ENCODE data around the gene CDK15. TPM values are rescaled to one million over a fixed set of nuclear protein-coding genes. Genes with fewer than 3 reads are reported as not detected.

The CDK15 gene
- total and polyA plus RNA-seq, 9 of the 15 experiments (the other 6 are each of a cell fraction or from before 2014, with no cell fraction given), result not detected

DNA sequence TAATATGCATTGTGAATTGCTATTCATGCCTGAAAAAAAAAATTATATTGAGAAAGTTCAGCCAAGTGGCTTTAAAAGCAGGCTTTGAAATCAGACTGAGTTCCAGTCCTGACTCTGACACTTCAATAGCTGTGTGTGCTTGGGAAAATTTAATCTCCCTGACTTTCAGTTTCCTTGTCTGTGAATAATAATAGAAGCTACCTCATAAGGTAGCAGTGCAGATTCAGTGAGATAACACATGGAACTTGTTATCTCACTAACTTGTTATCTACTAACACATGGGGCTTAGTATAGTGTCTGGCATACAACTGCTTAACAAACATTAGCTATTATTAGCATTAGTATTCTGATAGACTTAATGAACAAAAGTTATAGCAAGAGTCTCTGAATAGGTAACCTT lies 40.5 kb upstream of the CDK15 start (continued):
- TF ChIP-seq, protein P1, sequence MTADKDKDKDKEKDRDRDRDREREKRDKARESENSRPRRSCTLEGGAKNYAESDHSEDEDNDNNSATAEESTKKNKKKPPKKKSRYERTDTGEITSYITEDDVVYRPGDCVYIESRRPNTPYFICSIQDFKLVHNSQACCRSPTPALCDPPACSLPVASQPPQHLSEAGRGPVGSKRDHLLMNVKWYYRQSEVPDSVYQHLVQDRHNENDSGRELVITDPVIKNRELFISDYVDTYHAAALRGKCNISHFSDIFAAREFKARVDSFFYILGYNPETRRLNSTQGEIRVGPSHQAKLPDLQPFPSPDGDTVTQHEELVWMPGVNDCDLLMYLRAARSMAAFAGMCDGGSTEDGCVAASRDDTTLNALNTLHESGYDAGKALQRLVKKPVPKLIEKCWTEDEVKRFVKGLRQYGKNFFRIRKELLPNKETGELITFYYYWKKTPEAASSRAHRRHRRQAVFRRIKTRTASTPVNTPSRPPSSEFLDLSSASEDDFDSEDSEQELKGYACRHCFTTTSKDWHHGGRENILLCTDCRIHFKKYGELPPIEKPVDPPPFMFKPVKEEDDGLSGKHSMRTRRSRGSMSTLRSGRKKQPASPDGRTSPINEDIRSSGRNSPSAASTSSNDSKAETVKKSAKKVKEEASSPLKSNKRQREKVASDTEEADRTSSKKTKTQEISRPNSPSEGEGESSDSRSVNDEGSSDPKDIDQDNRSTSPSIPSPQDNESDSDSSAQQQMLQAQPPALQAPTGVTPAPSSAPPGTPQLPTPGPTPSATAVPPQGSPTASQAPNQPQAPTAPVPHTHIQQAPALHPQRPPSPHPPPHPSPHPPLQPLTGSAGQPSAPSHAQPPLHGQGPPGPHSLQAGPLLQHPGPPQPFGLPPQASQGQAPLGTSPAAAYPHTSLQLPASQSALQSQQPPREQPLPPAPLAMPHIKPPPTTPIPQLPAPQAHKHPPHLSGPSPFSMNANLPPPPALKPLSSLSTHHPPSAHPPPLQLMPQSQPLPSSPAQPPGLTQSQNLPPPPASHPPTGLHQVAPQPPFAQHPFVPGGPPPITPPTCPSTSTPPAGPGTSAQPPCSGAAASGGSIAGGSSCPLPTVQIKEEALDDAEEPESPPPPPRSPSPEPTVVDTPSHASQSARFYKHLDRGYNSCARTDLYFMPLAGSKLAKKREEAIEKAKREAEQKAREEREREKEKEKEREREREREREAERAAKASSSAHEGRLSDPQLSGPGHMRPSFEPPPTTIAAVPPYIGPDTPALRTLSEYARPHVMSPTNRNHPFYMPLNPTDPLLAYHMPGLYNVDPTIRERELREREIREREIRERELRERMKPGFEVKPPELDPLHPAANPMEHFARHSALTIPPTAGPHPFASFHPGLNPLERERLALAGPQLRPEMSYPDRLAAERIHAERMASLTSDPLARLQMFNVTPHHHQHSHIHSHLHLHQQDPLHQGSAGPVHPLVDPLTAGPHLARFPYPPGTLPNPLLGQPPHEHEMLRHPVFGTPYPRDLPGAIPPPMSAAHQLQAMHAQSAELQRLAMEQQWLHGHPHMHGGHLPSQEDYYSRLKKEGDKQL (CRISPR knock-in tag; IDR thresholded peaks at IDR 0.05; ENCODE audit: borderline replicate concordance), result no peak
- TF ChIP-seq, protein P2, sequence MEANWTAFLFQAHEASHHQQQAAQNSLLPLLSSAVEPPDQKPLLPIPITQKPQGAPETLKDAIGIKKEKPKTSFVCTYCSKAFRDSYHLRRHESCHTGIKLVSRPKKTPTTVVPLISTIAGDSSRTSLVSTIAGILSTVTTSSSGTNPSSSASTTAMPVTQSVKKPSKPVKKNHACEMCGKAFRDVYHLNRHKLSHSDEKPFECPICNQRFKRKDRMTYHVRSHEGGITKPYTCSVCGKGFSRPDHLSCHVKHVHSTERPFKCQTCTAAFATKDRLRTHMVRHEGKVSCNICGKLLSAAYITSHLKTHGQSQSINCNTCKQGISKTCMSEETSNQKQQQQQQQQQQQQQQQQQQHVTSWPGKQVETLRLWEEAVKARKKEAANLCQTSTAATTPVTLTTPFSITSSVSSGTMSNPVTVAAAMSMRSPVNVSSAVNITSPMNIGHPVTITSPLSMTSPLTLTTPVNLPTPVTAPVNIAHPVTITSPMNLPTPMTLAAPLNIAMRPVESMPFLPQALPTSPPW (CRISPR knock-in tag; IDR thresholded peaks at IDR 0.05), result no peak
- no peak for TF ChIP-seq SIN3A (IDR thresholded peaks at IDR 0.05; ENCODE audit: borderline replicate concordance in 2 of 2, control insufficient read depth in 1 of 2, low read depth in 2 of 2, low read length in 2 of 2)
- TF ChIP-seq, protein P3, sequence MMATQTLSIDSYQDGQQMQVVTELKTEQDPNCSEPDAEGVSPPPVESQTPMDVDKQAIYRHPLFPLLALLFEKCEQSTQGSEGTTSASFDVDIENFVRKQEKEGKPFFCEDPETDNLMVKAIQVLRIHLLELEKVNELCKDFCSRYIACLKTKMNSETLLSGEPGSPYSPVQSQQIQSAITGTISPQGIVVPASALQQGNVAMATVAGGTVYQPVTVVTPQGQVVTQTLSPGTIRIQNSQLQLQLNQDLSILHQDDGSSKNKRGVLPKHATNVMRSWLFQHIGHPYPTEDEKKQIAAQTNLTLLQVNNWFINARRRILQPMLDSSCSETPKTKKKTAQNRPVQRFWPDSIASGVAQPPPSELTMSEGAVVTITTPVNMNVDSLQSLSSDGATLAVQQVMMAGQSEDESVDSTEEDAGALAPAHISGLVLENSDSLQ (IDR thresholded peaks at IDR 0.05), result no peak

Measured in K562 (cell line).